HG03097 (cell line): ENCODE measurements around the gene RPL9.
A peak's percentile ranks its signal among the peaks of the same experiment; 100 is the strongest.
"Not testable (repeated sequence)": the region's sequence is repeated elsewhere in the genome, so short reads cannot be mapped to it uniquely, and the experiment has no call there.

Source experiments
- ATAC-seq: cut with Tn5 transposase; IDR thresholded peaks from one replicate; pipeline ENCODE4 v1.9.1; 2021; ENCODE audit not compliant: unreplicated experiment, low FRiP score

RPL9 gene

GRCh38 chr4:39458505-39459300, at the start of gene RPL9, which contains the start of gene LIAS:
TSS of gene RPL9 (minus strand) at chr4:39458922. CDS start at chr4:39458439, 483 bp downstream.
TSS of gene LIAS (plus strand) at chr4:39459056. CDS start at chr4:39459118, 62 bp downstream.
- ATAC-seq: peak; percentile 90

DNA sequence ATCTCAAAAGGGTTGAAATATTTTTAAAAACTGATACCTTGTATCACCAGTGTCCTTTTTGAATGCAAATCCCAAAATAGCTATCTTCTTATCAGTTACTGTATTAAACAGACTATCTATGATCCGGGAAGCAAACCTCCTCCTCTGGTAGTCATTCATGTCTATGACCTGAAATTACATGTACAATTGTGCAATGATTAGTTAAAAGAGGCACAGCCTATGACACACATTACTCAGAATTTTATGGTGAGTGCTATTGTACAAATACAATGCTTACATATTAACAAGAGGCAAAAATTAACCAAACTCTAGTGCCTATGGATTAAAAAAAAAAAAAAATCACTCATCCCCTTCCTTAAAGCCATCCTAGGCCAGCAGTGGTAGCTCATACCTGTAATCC, 46.9 kb upstream of the RPL9 start:
- ATAC-seq: no peak

DNA sequence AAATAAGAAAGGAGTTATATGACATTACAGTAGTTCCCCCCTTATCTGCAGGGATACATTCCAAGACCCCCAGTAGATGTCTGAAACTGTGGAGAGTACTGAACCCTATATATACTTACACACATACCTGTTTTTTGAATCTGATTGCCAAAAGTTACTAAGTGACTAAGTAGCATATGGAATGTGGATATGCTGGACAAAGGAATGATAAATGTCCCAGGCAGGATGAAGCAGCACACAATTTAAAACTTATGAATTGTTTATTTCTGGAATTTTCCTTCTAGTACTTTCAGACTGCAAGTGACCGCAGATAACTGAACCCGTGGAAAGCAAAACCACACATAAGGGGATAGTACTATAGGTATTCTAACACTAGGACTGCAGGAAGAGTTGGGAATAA, 45.8 kb upstream of the RPL9 start:
- ATAC-seq: no peak

DNA sequence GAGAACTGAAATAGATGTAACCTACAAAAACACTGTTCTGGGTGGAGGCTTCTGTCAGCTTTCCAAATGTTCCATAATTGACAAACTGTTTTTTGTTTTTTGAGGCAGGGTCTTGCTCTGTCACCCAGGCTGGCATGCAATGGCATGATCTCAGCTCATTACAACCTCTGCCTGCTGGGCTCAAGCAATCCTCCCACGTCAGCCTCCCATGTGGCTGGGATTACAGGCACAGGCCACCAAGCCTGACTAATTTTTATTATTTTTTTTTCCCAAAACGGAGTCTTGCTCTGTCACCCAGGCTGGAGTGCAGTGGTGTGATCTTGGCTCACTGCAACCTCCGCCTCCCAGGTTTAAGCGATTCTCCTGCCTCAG, 43.9 kb upstream of the RPL9 start:
- not testable (repeated sequence) for ATAC-seq

GRCh38 chr4:39502019-39502663, 43.4 kb upstream of the RPL9 start:
- no peak for ATAC-seq

DNA sequence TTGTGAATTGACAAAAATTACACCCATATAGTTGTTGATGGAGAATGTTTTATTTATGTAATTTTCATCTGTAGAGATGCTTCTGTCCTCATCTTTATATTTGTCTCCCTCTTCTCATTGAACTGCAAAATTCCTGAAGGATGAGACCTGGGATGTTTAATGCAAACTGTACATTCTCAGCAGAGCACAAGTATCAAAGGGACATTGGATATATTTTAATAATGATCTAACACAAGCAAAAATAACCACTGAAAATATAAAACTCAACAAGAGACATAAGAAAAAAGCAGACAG, 40.0 kb upstream of the RPL9 start:
- no peak for ATAC-seq

DNA sequence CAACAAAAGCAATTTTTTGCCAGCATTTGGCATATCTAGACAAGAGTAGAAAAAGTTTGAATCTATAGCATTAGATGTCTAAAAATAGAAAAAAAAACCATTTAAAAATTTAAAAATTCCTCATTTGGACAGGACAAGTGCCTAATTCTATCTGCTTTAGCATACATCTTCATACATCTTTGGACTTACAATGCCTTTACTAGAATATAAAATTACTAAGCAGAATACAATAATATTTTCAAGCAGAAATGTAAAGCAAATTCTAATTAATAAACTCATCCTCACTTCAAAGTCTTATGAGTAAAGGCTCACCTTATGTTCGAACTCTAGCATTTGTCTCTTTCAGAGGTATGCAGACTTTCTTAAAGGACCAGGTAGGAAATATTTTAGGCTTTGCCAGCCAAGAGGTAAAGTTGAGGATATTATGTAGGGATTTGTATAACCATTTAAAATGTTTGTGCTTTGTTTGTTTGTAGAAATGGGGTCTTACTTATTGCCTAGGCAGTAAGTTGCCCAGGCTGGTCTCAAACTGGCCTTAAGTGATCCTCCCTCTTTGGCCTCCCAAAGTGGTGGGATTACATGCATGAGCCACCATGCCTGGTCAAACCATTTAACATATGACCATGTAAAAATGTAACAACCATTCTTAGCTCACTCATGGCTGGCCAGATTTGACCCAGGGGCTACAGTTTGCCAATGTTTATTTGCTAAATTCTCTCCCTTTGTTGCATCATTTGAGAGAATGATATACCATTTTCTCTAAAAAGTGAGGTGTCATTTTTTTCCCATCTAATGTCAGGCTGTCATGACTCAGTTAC, 39.4 kb upstream of the RPL9 start:
- no peak for ATAC-seq

- ATAC-seq: no peak
Observed at GRCh38 chr4:39495446-39496213, 36.9 kb upstream of the RPL9 start.

DNA sequence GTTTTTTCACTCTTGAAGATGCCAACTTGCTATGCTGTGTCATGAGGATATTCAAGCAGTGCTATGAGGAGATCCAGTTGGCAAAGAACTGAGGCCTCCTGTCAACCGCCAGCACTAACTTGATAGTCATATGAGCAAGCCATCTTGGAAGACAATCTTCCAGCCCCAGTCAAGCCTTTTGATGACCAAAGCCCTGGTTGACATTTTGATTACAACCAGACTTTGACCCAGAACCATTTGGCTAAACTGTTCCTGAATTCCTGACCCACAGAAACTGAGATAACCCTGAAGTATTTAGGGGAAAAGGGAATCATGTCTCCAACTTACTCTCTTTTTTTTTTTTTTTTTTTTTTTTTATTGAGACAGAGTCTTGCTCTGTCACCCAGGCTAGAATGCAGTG, 35.6 kb upstream of the RPL9 start:
- ATAC-seq: no peak

DNA sequence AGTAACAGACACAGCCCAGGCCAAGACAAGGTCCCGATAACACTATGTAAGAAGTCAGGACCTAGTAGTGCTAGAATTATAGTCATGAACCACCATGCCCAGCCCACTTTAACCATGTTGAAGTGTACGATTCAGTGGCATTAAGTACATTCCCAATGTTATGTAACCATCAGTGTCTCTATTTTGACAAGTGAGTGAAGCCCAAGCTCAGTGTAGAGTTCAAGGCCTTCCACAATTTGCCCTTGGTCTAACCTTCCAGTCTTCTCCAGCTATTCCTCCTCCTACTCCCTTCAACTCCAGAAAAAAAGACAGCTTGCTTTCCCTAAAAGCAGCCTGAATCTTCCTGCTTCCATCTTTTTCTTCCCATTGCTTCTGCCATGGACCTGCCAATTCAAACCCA, 31.6 kb upstream of the RPL9 start:
- ATAC-seq: no peak

DNA sequence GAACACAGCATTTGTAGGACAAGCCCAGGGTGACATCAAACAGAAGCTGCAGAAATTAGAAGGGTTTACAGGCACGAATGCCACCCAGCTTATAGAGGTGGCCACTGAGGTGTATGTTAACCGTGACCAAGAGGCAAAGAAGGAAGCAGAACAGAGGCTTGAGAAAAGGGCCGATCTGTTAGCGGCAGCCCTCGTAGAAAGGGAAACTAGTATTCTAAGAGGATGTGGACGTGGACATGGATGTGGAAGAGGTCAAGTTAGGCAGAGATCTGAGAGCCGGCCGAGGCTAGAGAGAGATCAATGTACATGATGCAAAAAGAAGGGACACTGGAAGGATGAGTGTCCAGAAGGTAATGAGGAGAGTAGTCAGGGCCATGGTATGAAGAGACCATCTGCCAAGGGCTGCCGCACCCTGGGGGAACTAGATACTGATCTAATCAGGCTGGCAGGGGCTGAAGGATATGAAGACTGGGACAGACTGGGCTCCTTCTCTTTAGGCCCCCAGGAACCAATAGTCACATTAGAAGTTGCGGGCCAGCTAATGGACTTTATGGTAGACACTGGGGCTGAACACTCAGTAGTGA, 27.6 kb upstream of the RPL9 start:
- ATAC-seq: no peak

DNA sequence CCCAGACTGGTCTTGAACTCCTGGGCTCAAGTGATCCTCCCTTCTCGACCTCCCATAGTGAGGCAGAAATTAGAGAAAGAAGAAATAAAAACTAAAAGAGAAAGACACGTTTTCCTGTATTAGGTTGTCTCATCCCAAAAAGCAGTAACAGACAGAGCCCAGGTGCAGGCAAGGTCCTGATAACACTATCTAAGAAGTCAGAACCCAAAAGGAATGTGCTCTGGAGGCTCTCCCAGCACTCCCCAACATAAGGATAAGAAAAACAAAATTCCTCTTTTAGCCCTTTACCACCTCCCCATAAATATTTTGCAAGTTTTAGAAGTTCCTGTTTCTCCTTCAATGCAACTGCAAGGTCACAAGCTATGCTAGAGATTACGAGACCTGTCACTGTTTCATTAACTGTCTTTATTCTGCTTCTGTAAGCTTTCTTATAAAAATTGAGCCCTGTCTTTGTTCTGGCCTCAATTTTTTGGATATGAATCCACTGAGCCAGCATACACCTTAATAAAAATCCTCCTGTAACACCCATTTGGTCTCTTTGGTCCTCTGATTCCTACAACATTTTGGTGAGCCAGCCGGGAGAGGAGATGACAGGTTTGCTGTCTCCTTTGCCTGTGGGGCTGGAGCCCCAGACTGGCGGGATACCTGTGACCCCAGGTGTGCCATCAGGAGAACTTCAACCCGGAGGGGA, 26.0 kb upstream of the RPL9 start:
- ATAC-seq: no peak

DNA sequence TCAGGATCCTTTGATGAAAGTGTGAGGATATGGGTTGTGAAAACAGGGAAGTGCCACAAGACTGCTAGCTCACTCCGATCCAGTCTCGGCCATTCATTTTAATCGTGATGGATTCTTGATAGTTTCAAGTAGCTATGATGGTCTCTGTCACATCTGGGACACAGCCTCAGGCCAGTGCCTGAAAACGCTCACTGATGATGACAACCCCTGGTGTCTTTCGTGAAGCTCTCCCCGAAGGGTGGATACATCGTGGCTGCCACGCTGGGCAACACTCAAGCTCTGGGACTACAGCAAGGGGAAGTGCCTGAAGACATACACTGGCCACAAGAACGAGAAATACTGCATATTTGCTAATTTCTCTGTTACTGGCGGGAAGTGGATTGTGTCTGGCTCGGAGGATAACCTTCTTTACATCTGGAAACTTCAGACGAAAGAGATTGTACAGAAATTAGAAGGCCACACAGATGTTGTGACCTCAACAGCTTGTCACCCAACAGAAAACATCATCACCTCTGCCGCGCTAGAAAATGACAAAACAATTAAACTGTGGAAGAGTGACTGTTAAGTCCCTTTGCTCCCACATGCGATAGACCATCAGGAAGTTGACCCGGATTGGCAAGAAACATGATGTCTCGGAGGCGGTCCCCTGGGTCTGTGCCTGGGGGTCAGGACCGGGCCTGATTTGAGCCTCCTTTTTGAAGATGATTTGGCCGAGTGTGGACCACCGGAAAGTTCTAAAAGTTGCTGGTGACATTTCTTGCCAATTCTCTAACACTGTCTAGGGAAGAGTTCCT, 22.4 kb upstream of the RPL9 start:
- ATAC-seq: no peak

DNA sequence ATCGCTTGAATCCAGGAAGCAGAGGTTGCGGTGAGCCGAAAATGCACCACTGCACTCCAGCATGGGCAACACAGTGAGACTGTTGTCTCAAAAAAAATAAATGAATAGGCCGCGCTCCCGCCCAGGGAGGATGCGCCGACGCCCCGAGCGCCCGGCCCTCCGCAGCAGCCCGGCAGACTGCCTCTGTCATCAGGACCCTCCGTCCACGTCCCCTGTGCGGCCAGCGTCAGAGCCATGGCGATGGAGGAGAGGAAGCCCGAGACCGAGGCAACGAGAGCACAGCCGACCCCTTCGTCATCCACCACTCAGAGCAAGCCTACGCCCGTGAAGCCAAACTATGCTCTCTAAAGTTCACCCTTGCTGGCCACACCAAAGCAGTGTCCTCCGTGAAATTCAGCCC, 21.5 kb upstream of the RPL9 start:
- no peak for ATAC-seq

DNA sequence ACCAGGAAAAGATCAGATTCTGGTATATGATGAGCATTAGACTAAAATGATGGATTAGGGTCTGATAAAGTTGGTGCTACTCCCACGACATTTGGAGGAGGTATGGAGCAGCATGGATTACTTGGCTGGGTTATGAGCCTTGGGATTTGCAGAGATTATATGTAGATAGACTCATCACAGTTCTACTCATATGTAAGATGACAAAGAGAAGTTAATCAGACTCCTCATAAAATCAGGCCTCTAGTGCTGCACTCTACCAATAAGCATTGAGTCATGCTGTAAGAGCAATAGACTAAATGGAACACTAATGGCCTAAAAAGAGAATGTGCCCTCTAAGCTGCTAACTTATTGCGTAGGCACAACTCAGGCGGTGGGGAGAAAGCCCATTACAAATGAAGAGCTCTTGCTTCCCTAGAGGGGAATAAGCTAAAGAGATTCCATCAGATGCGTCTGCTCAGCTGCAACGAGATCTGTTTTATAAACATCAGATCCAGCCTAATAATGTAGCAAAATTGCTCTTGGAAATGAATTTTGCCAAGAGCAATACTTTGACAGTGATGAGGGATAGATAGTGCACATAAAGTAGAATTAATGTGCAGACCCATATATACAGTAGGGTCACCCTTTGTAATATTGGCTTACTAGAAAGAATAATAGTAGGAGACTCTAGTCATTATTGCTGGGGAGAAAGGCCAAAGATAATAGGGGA, 17.6 kb upstream of the RPL9 start:
- ATAC-seq: no peak

GRCh38 chr4:39472396-39472795, 13.7 kb upstream of the RPL9 start:
- no peak for ATAC-seq

GRCh38 chr4:39470402-39470801, 11.7 kb upstream of the RPL9 start:
- ATAC-seq: no peak

- peak; percentile 86 for ATAC-seq
Observed at GRCh38 chr4:39469429-39470077, 10.8 kb upstream of the RPL9 start.
